Measurements from ENCODE around the gene FAM50A. TPM values are rescaled to one million over a fixed set of nuclear protein-coding genes. Genes with fewer than 3 reads are reported as not detected.

Gene FAM50A
- total RNA-seq, 1 donor from 2014 or later: 68.8 TPM

- Mint-ChIP-seq H3K27me3 (ENCODE audit: low read depth) (no peaks in the 10 kb centered on the region), H3K4me1 (peaks cover 6% of the 10 kb centered on the region), H3K4me3 (peak overlapping the region; percentile 87), H3K36me3 (ENCODE audit: low read depth) (peaks cover 5% of the 10 kb centered on the region), H3K9me3 (no peaks in the 10 kb centered on the region), H3K27ac (ENCODE audit: unreplicated experiment) (no peak overlapping the region)
- DNase-seq (ENCODE audit: low read depth, low spot score): no peak
- TF ChIP-seq CTCF (conservative IDR thresholded peaks at IDR 0.05): no peak
Measured at GRCh38 chrX:154488336-154489075, 44.6 kb downstream of the FAM50A start.

- no peak for DNase-seq (ENCODE audit: low read depth, low spot score)
- Mint-ChIP-seq H3K27me3 (ENCODE audit: low read depth) (no peaks in the 10 kb centered on the region), H3K36me3 (ENCODE audit: low read depth) (peaks cover 5% of the 10 kb centered on the region), H3K9me3 (no peaks in the 10 kb centered on the region), H3K4me3 (peak overlapping the region; percentile 87), H3K27ac (ENCODE audit: unreplicated experiment) (no peak overlapping the region), H3K4me1 (peaks cover 6% of the 10 kb centered on the region)
- no peak for TF ChIP-seq CTCF (conservative IDR thresholded peaks at IDR 0.05)
Measured at GRCh38 chrX:154489182-154489581, 45.2 kb downstream of the FAM50A start.

GRCh38 chrX:154490021-154490413, 46.1 kb downstream of the FAM50A start:
- no peaks in the 10 kb centered on the region for H3K27me3 Mint-ChIP-seq (ENCODE audit: low read depth)
- H3K9me3 Mint-ChIP-seq: no peaks in the 10 kb centered on the region
- peaks cover 6% of the 10 kb centered on the region for H3K4me1 Mint-ChIP-seq
- peaks cover 5% of the 10 kb centered on the region for H3K36me3 Mint-ChIP-seq (ENCODE audit: low read depth)
- H3K4me3 Mint-ChIP-seq: peak overlapping the region; percentile 87
- DNase-seq (ENCODE audit: low read depth, low spot score): no peak
- peak overlapping the region; percentile 8 for H3K27ac Mint-ChIP-seq (ENCODE audit: unreplicated experiment)
- TF ChIP-seq CTCF (conservative IDR thresholded peaks at IDR 0.05): no peak

- peak within 1 kb of the TSS; percentile 91 for H3K4me3 Mint-ChIP-seq
- peaks cover 5% of the 10 kb centered on the region for H3K36me3 Mint-ChIP-seq (ENCODE audit: low read depth)
- H3K9me3 Mint-ChIP-seq: no peaks in the 10 kb centered on the region
- TF ChIP-seq CTCF (conservative IDR thresholded peaks at IDR 0.05): no peak
- no peaks in the 10 kb centered on the region for H3K27me3 Mint-ChIP-seq (ENCODE audit: low read depth)
- peaks cover 6% of the 10 kb centered on the region for H3K4me1 Mint-ChIP-seq
- H3K27ac Mint-ChIP-seq (ENCODE audit: unreplicated experiment): peak within 1 kb of the TSS; percentile 91
- DNase-seq (ENCODE audit: low read depth, low spot score): peak; percentile 75
Measured at GRCh38 chrX:154490414-154491083, 46.6 kb downstream of the FAM50A start, which contains the start of gene SLC10A3. TSS of gene SLC10A3 (minus strand) at chrX:154490629. CDS start at chrX:154488940, 1,689 bp downstream.

- H3K36me3 Mint-ChIP-seq (ENCODE audit: low read depth): no peaks in the 10 kb centered on the region
Measured at GRCh38 chrX:154494715-154495114, 50.8 kb downstream of the FAM50A start.

More at GRCh38 chrX:154494715-154495114, 50.8 kb downstream of the FAM50A start:
- Mint-ChIP-seq H3K27ac (ENCODE audit: unreplicated experiment) (no peak overlapping the region), H3K4me3 (no peak overlapping the region), H3K9me3 (no peaks in the 10 kb centered on the region), H3K4me1 (peaks cover 8% of the 10 kb centered on the region), H3K27me3 (ENCODE audit: low read depth) (no peaks in the 10 kb centered on the region)
- DNase-seq (ENCODE audit: low read depth, low spot score): no peak
- TF ChIP-seq CTCF (conservative IDR thresholded peaks at IDR 0.05): no peak
